Measurements from ENCODE around the gene POLR2J3. TPM values are rescaled to one million over a fixed set of nuclear protein-coding genes. Genes with fewer than 3 reads are reported as not detected.
"Not testable (repeated sequence)": the region's sequence is repeated elsewhere in the genome, so short reads cannot be mapped to it uniquely, and the experiment has no call there.

POLR2J3 gene
- total and polyA plus RNA-seq, 8 donors, result 6.9 to 84.3 (median 33.4) TPM

DNA sequence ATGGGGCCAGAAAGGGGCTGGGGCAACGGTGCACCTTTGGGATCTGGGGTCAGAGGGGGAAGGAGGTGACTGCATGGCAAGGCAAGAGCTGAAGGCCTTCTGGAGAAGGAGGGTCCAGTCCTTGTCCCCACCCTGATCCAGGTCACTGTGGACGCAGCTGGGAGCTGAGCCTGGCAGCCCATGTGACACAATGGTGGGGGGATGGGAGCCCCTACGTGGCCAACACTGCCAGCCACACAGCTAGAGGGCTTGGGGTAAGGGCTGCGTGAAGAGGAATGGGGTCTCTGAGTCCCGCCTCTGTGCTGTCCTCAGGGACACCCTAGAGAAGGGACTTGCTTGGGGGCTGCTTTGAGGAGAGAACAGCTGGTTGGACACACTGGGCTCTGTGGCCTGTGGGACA, 9.3 kb upstream of the POLR2J3 start:
- intact Hi-C loops (cut with DNase I; ENCODE audit: low total_unique reads); H3K4me3 ChIP-seq; H3K9me3 ChIP-seq; H3K27ac ChIP-seq; H3K27me3 ChIP-seq; H3K4me1 ChIP-seq; H3K36me3 ChIP-seq; DNase-seq: not testable (repeated sequence)
- no CpG with 5 or more reads among the region's 5 CpGs for WGBS, 5 donors

DNA sequence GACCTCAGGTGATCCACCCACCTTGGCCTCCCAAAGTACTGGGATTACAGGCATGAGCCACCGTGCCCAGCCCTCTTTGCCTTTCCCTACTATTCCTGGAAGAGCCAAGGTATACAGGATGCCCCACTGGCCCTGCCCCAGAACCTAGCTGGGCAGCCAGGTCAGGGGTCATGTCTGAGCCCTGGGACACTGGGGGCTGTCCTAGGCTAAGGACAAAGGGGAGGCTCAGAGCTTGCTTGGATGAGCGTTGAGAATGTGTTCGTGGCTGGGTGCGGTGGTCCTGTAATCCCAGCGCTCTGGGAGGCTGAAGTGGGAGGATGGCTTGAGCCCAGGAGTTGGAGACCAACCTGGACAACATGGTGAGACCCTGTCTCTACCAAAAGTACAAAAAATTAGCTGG, 6.1 kb upstream of the POLR2J3 start:
- not testable (repeated sequence) for DNase-seq

DNA sequence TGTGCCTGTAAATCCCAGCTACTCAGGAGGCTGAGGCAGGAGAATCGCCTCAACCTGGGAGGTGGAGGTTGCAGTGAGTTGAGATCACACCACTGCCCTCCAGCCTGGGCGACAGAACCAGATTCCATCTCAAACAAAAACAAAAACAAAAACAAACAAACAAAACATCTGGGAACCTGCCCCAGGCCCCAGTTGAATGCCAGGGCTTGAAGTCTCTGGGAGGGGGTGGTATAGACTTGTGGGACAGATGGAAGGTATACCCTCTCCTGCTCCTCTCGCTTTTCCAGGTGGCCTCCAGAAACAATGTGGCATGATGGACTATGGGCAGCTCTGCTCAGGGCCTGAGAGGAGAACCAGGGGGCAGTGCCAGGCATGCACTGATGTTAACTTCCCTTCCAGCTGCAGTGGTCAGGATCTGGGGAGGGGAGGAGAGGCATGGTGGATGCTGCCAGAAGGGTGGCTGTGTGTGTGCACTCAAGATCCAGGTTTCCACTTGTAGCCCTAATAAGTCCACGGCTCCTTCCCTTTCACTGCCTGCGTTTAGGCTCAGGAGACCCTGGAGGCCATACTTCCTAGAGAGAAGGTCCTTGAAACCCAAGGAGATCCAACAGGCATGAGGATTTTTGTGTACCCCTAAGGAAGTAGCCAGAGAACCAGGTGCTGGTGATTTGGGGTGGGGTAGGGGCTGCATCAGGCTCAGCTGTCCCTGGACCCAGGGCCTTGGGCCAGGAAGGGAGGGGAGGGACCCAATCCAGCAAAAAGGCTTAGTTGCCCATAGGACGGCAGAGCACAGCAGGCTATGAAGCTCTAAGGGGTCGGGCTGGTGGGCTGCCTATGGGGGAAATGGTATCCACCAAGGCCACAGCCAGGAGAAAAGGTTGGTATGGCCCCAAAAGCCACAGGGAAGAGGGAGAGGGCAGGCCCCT, 5.2 kb upstream of the POLR2J3 start:
- H3K9me3 ChIP-seq; H3K27ac ChIP-seq; H3K36me3 ChIP-seq; intact Hi-C loops (cut with DNase I; ENCODE audit: low total_unique reads); H3K4me1 ChIP-seq; H3K4me3 ChIP-seq; DNase-seq; H3K27me3 ChIP-seq: not testable (repeated sequence)
- WGBS, 5 donors, result 72 to 83% (median 76%) methylated on average over 6 to 7 of the region's 7 CpGs

More for the DNA sequence above, 6.1 kb upstream of the POLR2J3 start:
- H3K9me3 ChIP-seq; H3K27me3 ChIP-seq; H3K27ac ChIP-seq; intact Hi-C loops (cut with DNase I; ENCODE audit: low total_unique reads); H3K4me3 ChIP-seq; H3K36me3 ChIP-seq; H3K4me1 ChIP-seq: not testable (repeated sequence)
- WGBS, 5 donors, result 79 to 93% (median 84%) methylated on average over 5 of the region's 5 CpGs

DNA sequence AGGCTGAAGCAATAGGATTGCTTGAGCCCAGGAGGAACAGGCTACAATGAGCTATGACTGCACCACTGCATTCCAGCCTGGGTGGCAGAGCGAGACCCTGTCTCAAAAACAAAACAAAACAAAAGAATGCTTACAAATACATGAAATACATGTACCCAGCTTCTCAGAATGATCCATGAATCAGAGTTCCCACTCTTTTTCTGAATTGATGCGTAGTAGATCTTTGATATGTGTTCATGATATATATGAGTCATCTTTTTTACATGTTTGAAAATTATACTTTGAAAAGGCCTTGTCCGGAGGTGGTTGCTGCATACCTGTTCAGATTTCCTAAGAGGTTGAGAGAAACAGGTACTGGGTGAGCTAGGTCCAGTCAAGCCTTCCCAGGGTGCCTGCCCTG, 4.0 kb upstream of the POLR2J3 start:
- H3K27ac ChIP-seq; H3K27me3 ChIP-seq; intact Hi-C loops (cut with DNase I; ENCODE audit: low total_unique reads); DNase-seq; H3K36me3 ChIP-seq; H3K4me3 ChIP-seq; H3K9me3 ChIP-seq; H3K4me1 ChIP-seq: not testable (repeated sequence)
- WGBS, 5 donors, result no CpG with 5 or more reads among the region's 3 CpGs

DNA sequence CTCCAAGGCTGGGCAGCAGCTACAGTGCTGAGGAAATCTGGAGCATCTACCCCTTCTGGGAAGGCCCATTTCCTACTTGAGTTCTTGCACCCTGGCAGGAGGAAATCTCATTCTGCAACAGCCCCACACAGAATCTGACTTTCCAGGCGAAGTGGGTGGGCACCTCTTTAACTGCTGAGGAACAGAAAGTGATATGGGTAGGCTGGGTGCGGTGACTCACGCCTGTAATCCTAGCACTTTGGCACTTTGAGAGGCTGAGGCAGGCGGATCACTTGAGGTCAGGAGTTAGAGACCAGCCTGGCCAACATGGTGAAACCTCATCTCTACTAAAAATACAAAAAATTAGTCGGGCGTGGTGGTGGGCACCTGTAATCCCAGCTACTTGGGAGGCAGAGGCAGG, 2.2 kb upstream of the POLR2J3 start:
- not testable (repeated sequence) for H3K27me3 ChIP-seq, DNase-seq

DNA sequence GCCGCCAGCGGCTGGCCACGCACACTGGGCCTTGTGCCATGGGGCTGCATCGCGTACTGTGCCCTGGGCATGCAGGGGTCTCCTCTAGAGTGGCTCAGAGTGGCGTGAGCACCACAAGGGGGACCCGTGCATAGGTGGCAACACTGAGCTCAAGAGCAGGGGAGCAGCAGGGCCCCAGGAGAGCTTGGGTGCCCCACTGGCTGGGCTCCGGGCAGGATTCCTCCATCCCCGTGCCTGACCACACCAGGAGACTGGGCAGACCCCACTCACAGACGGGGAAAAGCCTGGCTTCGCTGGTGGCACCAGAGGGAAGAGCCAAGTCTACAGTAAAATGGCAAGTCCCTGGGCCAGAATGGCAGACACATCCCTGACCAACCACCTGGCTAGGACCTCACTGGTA, 3.8 kb downstream of the POLR2J3 start:
- 92 to 93% (median 92%) methylated on average over 4 of the region's 11 CpGs; no CpG with 5 or more reads in 2 of the 5 donors for WGBS, 5 donors
- intact Hi-C loops (cut with DNase I; ENCODE audit: low total_unique reads); H3K9me3 ChIP-seq; H3K4me1 ChIP-seq; H3K4me3 ChIP-seq; DNase-seq; H3K27me3 ChIP-seq; H3K27ac ChIP-seq: not testable (repeated sequence)
- H3K36me3 ChIP-seq, result peaks cover 0 to 10% (median 3%) of the 10 kb centered on the region in 4 donors

More for the DNA sequence above, 2.2 kb upstream of the POLR2J3 start:
- H3K4me3 ChIP-seq; H3K36me3 ChIP-seq; H3K9me3 ChIP-seq; H3K27ac ChIP-seq; H3K4me1 ChIP-seq; intact Hi-C loops (cut with DNase I; ENCODE audit: low total_unique reads): not testable (repeated sequence)
- no CpG with 5 or more reads among the region's 6 CpGs for WGBS, 5 donors

DNA sequence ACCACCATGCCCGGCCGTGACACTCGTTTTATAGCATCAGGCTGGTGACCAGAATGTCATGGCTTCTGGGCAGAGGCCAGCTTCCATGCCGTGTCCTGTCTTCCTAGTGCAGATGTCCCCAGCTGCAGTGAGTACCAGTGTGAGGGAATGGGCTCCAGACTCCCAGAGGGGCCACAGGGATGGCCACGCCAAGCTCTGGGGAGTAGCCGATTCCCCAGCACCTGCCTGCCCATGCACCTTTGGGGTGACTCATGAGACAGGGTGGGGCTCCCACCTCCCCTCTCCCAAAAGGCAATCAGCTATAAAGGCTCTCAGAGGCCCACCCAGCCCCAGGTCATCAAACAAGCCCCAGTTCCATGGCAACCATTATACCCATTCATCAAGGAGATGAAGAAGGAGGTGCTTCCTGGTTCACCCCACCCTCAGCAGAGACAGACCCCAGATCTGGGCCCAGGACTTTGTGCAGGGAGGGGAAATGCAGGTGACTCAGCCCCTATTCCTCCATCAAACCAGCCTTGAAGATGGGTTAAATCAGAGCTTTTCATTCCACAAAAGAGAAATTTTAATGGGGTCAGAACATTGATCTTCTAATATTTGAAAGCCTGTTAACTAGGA, 21.5 kb downstream of the POLR2J3 start, which contains the start of gene SPDYE2:
TSS of gene SPDYE2 (plus strand) at position 419 of the 615 bp plus-strand sequence. CDS start 2,030 bp downstream, outside the sequence.
- H3K27me3 ChIP-seq; DNase-seq; intact Hi-C loops (cut with DNase I; ENCODE audit: low total_unique reads); H3K4me1 ChIP-seq; H3K9me3 ChIP-seq; H3K27ac ChIP-seq; H3K36me3 ChIP-seq; H3K4me3 ChIP-seq: not testable (repeated sequence)
- no CpG with 5 or more reads among the region's 6 CpGs for WGBS, 5 donors

DNA sequence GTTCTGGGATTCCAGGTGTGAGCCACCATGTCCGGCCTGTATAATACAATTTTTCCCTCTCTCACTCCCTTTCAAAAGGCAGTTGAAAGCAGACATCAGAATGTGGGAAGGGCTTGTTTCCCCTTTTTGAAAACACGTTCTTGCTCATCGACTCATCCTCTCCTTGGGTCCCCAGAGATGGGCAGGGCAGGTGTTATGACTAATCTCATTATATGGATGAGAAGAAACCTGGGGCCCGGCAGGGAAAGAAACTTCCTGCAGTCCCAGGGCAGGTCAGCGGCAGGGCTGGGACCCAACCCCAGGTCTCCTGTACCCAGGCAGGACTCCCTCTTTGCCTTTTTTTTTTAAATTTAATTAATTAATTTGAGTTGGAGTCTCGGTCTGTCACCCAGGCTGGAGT, 26.0 kb downstream of the POLR2J3 start:
- H3K9me3 ChIP-seq; H3K27me3 ChIP-seq; H3K4me1 ChIP-seq; DNase-seq; intact Hi-C loops (cut with DNase I; ENCODE audit: low total_unique reads); H3K4me3 ChIP-seq; H3K27ac ChIP-seq; H3K36me3 ChIP-seq: not testable (repeated sequence)
- 73 to 89% (median 86%) methylated on average over 1 to 2 of the region's 6 CpGs; no CpG with 5 or more reads in 2 of the 5 donors for WGBS, 5 donors

DNA sequence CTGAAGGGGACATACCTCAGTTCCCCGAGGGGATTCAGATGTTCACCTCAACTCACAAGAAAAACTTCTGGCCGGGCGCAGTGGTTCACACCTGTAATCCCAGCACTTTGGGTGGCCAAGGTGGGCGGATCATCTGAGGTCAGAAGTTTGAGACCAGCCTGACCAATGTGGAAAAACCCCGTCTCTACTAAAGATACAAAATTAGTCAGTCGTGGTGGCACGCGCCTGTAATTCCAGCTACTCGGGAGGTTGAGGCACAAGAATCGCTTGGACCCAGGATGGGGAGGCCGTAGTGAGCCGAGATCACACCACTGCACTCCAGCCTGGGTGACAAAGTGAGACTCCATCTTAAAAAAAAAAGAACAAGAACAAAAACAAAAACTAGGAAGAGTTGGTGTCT, 27.1 kb downstream of the POLR2J3 start:
- H3K4me1 ChIP-seq; H3K27ac ChIP-seq; H3K4me3 ChIP-seq; intact Hi-C loops (cut with DNase I; ENCODE audit: low total_unique reads); H3K27me3 ChIP-seq; DNase-seq; H3K9me3 ChIP-seq; H3K36me3 ChIP-seq: not testable (repeated sequence)
- 93 to 96% (median 96%) methylated on average over 7 to 8 of the region's 12 CpGs; no CpG with 5 or more reads in 2 of the 5 donors for WGBS, 5 donors

DNA sequence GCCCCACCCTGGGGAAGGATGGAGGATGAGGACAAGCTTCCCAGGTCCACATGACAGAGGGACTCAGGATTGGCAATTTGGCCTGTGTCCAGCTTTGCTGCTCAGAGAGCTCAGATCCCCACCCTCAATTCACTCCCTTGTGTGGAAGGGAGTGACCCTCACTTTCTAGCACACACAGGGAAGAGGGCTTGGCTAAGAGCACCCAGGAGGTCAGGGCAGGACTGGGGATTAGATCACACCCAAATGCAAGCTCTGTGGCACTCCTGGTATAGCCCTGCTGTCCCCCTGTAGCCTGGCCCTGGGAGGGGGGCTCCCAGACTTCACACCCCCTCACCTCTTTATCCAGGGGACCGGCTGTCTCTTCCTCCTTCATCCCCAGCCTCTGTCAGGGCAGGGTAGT, 28.0 kb downstream of the POLR2J3 start:
- H3K4me3 ChIP-seq; DNase-seq; H3K36me3 ChIP-seq; intact Hi-C loops (cut with DNase I; ENCODE audit: low total_unique reads); H3K27ac ChIP-seq; H3K27me3 ChIP-seq; H3K4me1 ChIP-seq; H3K9me3 ChIP-seq: not testable (repeated sequence)
- WGBS, 5 donors, result no CpG with 5 or more reads among the region's 1 CpG

DNA sequence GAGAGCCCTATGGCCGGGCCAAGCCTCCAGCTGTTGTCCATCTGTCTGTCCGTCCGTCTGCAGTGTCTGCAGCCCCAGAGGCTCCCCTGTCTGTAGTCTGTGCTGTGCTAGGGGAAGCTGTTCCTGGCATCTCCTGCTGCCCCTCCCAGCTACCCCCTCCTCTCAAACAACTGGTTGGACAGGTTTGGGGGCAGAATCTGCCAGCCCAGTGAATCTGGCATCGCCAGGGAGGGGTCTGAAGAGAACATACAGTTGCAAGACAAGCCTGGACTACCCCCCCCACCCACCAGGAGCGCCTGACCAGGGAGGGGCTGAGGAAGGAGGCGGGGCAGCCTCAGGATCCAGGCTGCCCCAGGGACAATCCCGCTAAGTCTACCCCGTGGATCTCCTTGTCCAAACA, 28.8 kb downstream of the POLR2J3 start, which contains the start of gene UPK3BL2:
TSS of gene UPK3BL2 (minus strand) at position 101 of the 400 bp plus-strand sequence. CDS start at position 41, 60 bp downstream.
- H3K4me1 ChIP-seq; intact Hi-C loops (cut with DNase I; ENCODE audit: low total_unique reads); H3K27me3 ChIP-seq; DNase-seq; H3K36me3 ChIP-seq; H3K27ac ChIP-seq; H3K4me3 ChIP-seq; H3K9me3 ChIP-seq: not testable (repeated sequence)
- WGBS, 5 donors, result no CpG with 5 or more reads among the region's 8 CpGs

DNA sequence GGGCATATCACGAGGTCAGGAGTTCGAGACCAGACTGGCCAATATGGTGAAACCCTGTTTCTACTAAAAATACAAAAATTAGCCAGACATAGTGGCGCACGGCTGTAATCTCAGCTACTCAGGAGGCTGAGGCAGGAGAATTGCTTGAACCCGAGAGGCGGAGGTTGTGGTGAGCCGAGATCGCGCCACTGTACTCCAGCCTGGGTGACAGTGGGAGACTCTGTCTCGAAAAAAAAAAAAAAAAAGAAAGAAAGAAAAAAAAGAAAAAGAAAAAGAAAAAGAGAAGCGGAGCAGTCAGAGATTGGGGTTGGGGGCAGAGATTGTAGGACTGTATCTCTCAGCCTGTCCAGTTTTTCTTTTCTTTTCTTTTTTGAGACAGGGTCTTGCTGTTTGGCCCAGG, 29.6 kb downstream of the POLR2J3 start:
- H3K27me3 ChIP-seq; DNase-seq; H3K36me3 ChIP-seq; H3K4me1 ChIP-seq; H3K9me3 ChIP-seq; H3K27ac ChIP-seq; intact Hi-C loops (cut with DNase I; ENCODE audit: low total_unique reads); H3K4me3 ChIP-seq: not testable (repeated sequence)
- WGBS, 5 donors, result 81 to 97% (median 91%) methylated on average over 6 to 7 of the region's 11 CpGs; no CpG with 5 or more reads in 1 of the 5 donors

Measured in stomach (tissue), 9 donors.